Dendritic cell treated with granulocyte-macrophage colony-stimulating factor and Interleukin-4, amounts not matched to agents 40 ng/mL and 50 ng/mL, for 4 days (primary cell): ENCODE measurements around the gene TBC1D10A.
A peak's percentile ranks its signal among the peaks of the same experiment; 100 is the strongest.

Experiments
- H3K27ac Mint-ChIP-seq: one replicate; pipeline ENCODE4 v1.8.0; 2022; ENCODE audit warnings: mild to moderate bottlenecking, mixed read lengths
- H3K27me3 Mint-ChIP-seq: one replicate; pipeline ENCODE4 v1.8.0; 2022; ENCODE audit warnings: mild to moderate bottlenecking, mixed read lengths
- H3K36me3 Mint-ChIP-seq: one replicate; pipeline ENCODE4 v1.8.0; 2022; ENCODE audit warnings: low read depth, mixed read lengths
- H3K4me1 Mint-ChIP-seq: one replicate; pipeline ENCODE4 v1.8.0; 2022; ENCODE audit warnings: low read depth, mixed read lengths
- H3K4me3 Mint-ChIP-seq: one replicate; pipeline ENCODE4 v1.8.0; 2022; ENCODE audit warnings: mild to moderate bottlenecking, moderate library complexity, mixed read lengths
- H3K9me3 Mint-ChIP-seq: one replicate; pipeline ENCODE4 v1.8.0; 2022; ENCODE audit warnings: mixed read lengths
- intact Hi-C: fragments of 100-400 bp; cut with micrococcal nuclease; formaldehyde crosslinking; loops from one replicate; pipeline ENCODE4 v1.15.0; 2022

The TBC1D10A gene

DNA sequence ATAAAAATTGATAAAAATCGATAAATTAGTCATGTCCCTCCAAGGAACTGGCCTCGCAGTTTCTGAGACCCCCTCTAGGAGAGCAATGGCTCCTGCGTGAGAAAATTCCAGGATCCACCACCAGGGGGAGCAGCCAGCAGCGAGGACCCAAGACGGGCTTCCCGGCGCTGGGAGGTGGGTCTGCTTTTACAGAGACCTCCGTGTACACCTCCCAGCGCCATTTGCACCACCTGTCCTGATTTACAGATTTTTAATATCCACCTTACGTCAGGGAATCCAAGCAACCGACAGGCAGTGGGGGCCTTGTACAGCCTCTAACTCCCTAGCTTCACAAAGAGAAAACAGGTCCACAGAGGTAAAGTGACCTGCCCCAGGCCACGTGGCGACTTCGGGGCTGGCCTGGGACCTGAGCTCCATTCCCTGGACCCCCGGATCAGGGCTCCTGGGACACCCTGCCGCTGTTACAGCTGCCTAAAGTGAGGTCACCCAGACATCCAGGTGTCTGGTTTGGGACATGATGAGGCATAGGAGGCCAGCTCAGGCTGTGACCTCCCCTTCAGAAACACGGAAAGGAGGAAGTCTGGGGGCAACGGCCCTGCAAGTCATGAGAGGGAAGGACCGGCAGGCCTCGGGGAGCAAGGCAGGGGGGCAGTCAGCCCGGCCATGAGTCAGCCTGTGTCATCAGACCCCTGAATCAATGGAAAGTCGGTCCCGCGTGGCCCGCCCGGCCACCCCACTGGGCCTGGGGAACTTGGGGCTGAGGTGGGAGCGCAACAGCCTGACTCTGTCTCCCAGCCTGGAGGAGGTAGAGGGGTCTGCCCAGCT lies 63.6 kb downstream of the TBC1D10A start:
- intact Hi-C loops, result loop anchor here (1.0 to 2.0 kb wide), 2 partner anchors 23 to 124 kb away; partner anchors contain the start of gene RNF215
- Mint-ChIP-seq H3K4me3 (peak overlapping the region; percentile 55), H3K27ac (peak overlapping the region; percentile 22)

DNA sequence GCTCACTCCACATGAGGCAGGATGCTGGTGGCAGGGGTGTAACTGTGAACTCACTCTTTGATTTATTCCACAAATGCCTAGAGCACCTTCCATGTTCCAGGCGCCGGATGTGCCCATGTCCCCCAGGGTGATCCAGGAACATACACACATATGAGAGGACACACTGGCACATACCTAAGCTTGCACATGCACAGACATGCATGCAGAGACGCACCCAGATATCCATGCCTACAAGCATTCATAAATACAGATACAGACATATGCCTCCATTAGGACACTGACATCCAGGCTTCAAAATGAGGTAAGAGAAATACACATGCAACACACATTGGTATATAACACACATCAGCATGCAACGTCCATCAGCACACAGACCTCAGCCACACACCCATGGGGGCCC lies 64.6 kb downstream of the TBC1D10A start:
- H3K36me3 Mint-ChIP-seq, result peaks cover 22% of the 10 kb centered on the region
- H3K4me1 Mint-ChIP-seq, result peaks cover 78% of the 10 kb centered on the region
- H3K27me3 Mint-ChIP-seq, result peaks cover 14% of the 10 kb centered on the region
- H3K4me3 Mint-ChIP-seq, result no peak overlapping the region
- peak overlapping the region; percentile 16 for H3K27ac Mint-ChIP-seq
- no peaks in the 10 kb centered on the region for H3K9me3 Mint-ChIP-seq
- intact Hi-C loops, result loop anchor here (2.0 kb wide), 1 partner anchor 125 kb away; the partner anchor contains the start of gene RNF215

More for the DNA sequence above, 63.6 kb downstream of the TBC1D10A start:
- peaks cover 13% of the 10 kb centered on the region for H3K27me3 Mint-ChIP-seq
- H3K36me3 Mint-ChIP-seq, result peaks cover 22% of the 10 kb centered on the region
- no peaks in the 10 kb centered on the region for H3K9me3 Mint-ChIP-seq
- H3K4me1 Mint-ChIP-seq, result peaks cover 80% of the 10 kb centered on the region

DNA sequence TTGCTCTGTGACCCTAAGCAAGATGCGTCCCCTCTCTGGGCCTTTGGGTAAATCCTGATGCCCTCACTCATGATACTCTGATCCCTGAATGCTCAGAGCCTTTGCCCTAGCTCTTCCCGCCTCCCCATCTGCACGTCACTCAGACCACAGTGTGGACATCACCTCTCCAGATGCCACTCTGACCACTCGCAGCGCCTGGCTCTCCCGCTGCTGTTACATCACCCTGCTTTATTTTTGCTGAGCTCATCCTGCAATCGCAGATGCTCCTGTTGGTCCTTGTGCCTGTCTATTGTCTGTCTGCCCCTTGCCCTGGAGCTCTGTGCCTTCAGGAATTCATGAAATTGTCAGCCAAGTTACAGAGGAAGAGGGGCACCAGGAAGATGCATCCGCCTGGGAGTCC lies 65.6 kb downstream of the TBC1D10A start:
- H3K27ac Mint-ChIP-seq, result no peak overlapping the region
- peaks cover 22% of the 10 kb centered on the region for H3K36me3 Mint-ChIP-seq
- H3K4me3 Mint-ChIP-seq, result no peak overlapping the region
- peaks cover 14% of the 10 kb centered on the region for H3K27me3 Mint-ChIP-seq
- peaks cover 78% of the 10 kb centered on the region for H3K4me1 Mint-ChIP-seq
- no peaks in the 10 kb centered on the region for H3K9me3 Mint-ChIP-seq
- intact Hi-C loops, result no loop called here

DNA sequence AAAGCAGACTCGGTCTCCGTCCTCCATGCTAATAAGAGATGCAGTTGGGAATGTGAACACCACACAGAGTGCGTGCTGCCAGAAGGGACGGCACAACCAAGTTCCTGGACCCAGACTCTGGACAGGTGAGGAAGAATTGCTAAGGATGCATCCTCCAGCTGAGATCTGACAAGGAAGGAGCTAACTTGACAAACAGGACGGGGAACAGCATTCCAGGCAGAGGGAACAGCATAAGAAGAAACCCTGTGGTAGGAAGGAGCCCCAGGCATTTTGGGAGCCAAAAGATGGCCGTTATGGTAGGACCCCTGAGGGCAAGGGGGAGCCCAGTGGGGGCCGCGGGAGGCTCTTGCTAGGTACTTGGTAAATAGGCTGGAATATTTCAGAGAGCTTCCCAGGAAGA lies 66.1 kb downstream of the TBC1D10A start:
- intact Hi-C loops, result no loop called here
- no peak overlapping the region for H3K4me3 Mint-ChIP-seq
- H3K27me3 Mint-ChIP-seq, result peaks cover 14% of the 10 kb centered on the region
- H3K27ac Mint-ChIP-seq, result no peak overlapping the region
- peaks cover 22% of the 10 kb centered on the region for H3K36me3 Mint-ChIP-seq
- peaks cover 78% of the 10 kb centered on the region for H3K4me1 Mint-ChIP-seq
- H3K9me3 Mint-ChIP-seq, result no peaks in the 10 kb centered on the region

DNA sequence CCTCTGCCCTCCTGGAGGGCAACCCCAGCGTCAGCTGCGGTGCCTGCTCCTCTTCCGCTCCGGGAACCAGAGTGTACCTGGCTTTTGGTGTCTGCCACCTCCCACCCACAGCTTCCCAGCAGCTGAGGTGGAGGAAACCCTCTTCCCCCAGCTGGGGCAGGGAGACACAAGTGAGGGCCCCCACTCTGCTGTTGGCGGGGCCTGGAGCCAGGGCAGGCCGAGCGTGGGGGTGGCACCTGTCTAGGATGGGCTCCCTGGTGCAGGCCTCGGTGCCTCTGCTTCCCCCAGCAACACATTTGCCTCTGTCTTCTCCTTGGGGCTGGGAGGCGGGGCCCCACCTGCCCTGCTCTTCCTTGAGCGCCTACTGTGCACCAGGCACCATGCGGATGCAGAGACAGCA lies 66.5 kb downstream of the TBC1D10A start:
- no peak overlapping the region for H3K27ac Mint-ChIP-seq
- H3K4me1 Mint-ChIP-seq, result peaks cover 74% of the 10 kb centered on the region

DNA sequence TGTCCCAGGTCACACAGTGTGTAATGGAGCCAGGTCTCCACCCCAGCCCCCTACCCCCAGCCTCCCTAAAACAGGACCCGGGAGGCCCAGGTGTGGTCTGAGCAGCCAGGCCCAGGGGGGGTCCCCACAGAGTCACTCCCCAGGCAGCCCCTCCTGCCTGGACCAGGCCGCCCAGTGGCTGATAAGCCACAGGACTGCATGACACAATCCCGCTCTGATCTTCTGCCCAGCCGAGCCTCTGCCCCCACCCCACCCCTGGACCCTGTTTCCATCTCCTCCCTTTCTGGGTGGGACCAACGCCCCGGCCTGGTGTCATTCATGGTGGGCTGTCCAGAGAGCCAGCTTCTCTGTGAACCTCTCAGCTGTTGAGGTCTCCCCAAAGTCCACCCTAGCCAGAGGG lies 72.4 kb downstream of the TBC1D10A start:
- no peak overlapping the region for H3K27ac Mint-ChIP-seq
- H3K27me3 Mint-ChIP-seq, result peaks cover 29% of the 10 kb centered on the region
- no peaks in the 10 kb centered on the region for H3K36me3 Mint-ChIP-seq
- no peaks in the 10 kb centered on the region for H3K9me3 Mint-ChIP-seq
- no peak overlapping the region for H3K4me3 Mint-ChIP-seq
- H3K4me1 Mint-ChIP-seq, result peaks cover 46% of the 10 kb centered on the region
- intact Hi-C loops, result loop anchor here (5.0 kb wide), 1 partner anchor 33 kb away; the partner anchor contains the start of gene CASTOR1

More for the DNA sequence above, 66.5 kb downstream of the TBC1D10A start:
- no peaks in the 10 kb centered on the region for H3K9me3 Mint-ChIP-seq
- H3K27me3 Mint-ChIP-seq, result peaks cover 14% of the 10 kb centered on the region
- H3K4me3 Mint-ChIP-seq, result no peak overlapping the region
- intact Hi-C loops, result no loop called here
- H3K36me3 Mint-ChIP-seq, result peaks cover 22% of the 10 kb centered on the region

DNA sequence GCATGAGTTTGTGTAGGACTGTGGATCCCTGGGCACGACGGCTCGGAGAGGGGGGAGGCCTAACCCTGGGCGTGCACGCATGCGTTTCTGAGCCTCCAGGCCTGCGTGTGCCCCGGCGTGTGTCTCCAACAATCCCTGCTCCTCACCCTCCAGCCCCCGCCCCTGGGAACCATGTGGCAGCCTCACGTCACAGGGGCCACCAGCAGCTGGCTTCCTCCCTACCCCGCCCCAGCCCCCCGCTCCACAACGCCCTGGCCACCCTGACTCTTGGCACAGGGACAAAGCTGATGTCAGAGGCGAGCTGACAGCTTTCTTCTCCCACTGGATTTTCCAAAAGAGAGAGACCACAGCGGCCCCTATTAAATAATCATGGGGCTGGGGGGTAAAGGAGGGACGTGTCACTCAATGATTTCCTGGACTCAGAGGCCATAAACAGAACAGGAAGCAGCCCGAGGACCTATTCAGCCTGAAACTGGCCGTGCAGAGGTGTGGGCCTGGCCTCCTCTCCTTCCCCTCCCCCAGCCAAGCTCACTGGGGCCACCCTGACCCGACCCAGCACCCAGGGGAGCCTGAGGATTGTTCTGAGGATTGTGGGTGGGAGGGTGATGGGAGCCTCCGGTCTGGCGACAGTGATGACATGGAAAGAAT lies 73.4 kb downstream of the TBC1D10A start:
- Mint-ChIP-seq H3K36me3 (no peaks in the 10 kb centered on the region), H3K27ac (peak overlapping the region; percentile 24), H3K9me3 (no peaks in the 10 kb centered on the region), H3K4me3 (no peak overlapping the region), H3K4me1 (peaks cover 48% of the 10 kb centered on the region), H3K27me3 (peaks cover 36% of the 10 kb centered on the region)
- intact Hi-C loops, result loop anchor here (5.0 kb wide), 1 partner anchor 34 kb away; the partner anchor contains the start of gene CASTOR1

DNA sequence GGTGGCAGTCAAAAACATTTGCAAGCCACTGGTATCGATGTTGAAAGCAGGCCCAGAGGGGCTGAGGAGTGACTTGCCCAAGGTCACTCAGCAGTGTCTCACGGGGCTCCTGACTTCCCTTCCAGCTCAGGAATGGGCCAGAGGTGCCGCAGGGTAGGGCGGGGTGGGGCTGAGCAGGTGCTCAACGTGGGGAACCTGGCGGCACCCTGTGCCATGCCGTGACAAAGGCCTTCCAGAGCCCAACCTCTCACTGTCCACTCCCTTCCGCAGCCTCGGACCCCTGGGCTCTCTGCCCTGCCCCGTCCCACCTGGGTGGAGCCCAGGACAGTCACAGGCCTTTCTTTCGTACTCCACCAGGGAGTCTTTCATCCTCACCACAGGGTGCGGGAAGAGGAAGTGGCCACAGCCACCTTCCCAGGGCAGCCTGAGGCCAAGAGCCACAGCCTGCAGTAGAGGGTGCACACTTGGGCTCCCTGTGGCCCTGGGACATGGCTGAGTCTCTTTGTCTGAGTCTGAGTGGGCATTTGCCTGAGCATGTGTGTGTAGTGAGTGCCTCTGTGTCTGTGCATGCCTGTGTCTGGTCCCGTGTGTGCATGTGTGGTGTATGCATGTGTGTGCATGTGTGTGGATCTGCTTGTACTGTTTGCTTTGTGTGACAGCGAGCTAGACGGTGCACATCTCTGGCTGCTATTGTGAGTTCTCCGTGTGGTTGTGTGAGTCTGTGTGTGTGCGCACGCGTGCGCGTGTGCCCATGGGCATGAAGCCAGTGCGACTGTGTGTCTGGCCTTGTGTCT lies 74.1 kb downstream of the TBC1D10A start:
- Mint-ChIP-seq H3K36me3 (no peaks in the 10 kb centered on the region), H3K4me1 (peaks cover 49% of the 10 kb centered on the region), H3K27ac (peak overlapping the region; percentile 24), H3K27me3 (peaks cover 43% of the 10 kb centered on the region), H3K9me3 (no peaks in the 10 kb centered on the region), H3K4me3 (no peak overlapping the region)
- intact Hi-C loops, result loop anchor here (5.0 kb wide), 1 partner anchor 35 kb away; the partner anchor contains the start of gene CASTOR1

DNA sequence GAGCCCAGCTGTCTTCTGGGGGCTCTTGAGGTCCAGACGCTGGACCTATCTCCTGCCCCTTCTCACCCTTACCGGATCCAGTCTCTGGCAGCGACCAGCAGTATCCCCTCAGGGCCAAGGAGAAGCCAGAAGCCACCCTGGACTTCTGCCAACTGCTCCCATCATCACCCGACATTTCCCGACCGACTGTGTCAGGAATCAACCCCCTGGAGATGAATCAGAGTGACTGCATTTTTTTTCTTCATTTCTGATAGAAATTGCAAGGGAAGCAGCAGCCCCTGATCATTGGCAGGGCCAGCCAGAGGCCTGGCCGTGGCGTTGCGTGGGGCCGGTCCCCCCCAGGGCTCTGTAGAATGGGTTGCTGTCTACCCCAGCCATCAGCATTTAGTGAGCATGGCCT lies 75.0 kb downstream of the TBC1D10A start:
- H3K36me3 Mint-ChIP-seq, result no peaks in the 10 kb centered on the region
- H3K27me3 Mint-ChIP-seq, result peaks cover 49% of the 10 kb centered on the region
- no peaks in the 10 kb centered on the region for H3K9me3 Mint-ChIP-seq

DNA sequence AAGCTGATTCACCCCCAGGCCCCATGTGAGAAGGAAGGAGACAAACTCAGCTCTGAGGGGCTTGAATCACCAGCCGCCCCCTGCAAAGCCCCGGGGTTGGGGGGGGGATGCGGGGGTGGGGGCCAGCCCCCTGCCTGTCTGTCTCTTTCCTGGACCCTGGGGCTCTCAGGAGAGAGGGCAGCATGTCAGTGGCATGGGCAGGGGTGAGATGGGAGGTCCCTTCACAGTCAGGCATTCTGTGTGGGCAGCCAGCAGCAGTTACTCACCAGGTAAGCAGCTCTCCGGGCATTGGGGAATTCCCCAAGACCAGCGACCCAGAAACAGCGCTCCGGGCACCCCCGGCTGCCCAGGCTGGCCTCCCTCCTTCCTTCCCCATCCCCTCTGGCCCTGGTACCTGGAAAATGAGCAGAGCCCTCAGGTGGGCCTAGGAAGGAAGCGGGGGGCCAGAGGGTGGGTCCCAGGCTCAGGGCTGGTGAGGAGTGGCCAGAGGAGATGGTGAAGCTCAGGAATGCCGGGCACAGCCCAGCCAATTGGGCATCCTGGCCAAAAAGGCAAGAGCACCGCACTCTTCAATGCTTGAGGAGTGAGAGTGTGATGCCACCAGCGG lies 76.0 kb downstream of the TBC1D10A start:
- intact Hi-C loops, result loop anchor here (5.0 kb wide), 1 partner anchor 37 kb away; the partner anchor contains the start of gene CASTOR1
- Mint-ChIP-seq H3K4me3 (no peak overlapping the region), H3K36me3 (no peaks in the 10 kb centered on the region), H3K27me3 (peaks cover 58% of the 10 kb centered on the region), H3K9me3 (no peaks in the 10 kb centered on the region), H3K27ac (no peak overlapping the region), H3K4me1 (peaks cover 50% of the 10 kb centered on the region)

More for the DNA sequence above, 75.0 kb downstream of the TBC1D10A start:
- Mint-ChIP-seq H3K4me3 (no peak overlapping the region), H3K4me1 (peaks cover 50% of the 10 kb centered on the region), H3K27ac (no peak overlapping the region)
- intact Hi-C loops, result loop anchor here (5.0 kb wide), 1 partner anchor 36 kb away; the partner anchor contains the start of gene CASTOR1

DNA sequence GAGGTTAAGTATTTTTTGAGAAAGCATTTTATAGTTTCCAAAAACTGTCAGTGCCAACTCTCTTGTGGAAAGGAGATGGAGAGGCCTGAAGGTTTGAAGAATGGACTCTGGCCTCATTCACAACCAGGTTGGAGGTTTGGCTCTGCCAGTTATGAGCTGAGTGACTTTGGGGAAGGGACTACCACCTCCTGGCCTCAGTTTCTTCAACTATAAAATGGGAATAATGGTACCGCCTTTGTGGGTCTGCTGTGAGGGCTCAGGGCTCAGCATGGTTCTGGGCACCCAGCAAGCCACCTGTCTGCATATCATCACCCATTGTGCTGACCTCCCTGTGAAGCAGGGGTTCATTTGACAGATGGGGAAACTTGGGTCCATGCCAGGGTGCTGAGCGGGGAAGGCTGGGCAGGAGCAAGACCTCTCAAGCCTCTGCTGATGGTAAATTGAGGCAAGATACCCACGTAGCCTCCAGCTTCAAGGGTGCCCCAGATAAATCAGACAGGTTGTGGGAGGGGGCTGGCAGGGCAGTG lies 76.6 kb downstream of the TBC1D10A start:
- Mint-ChIP-seq H3K4me3 (no peak overlapping the region), H3K4me1 (peaks cover 54% of the 10 kb centered on the region), H3K36me3 (no peaks in the 10 kb centered on the region), H3K27me3 (peaks cover 64% of the 10 kb centered on the region), H3K9me3 (no peaks in the 10 kb centered on the region), H3K27ac (no peak overlapping the region)
- intact Hi-C loops, result loop anchor here (5.0 kb wide), 1 partner anchor 37 kb away; the partner anchor contains the start of gene CASTOR1

DNA sequence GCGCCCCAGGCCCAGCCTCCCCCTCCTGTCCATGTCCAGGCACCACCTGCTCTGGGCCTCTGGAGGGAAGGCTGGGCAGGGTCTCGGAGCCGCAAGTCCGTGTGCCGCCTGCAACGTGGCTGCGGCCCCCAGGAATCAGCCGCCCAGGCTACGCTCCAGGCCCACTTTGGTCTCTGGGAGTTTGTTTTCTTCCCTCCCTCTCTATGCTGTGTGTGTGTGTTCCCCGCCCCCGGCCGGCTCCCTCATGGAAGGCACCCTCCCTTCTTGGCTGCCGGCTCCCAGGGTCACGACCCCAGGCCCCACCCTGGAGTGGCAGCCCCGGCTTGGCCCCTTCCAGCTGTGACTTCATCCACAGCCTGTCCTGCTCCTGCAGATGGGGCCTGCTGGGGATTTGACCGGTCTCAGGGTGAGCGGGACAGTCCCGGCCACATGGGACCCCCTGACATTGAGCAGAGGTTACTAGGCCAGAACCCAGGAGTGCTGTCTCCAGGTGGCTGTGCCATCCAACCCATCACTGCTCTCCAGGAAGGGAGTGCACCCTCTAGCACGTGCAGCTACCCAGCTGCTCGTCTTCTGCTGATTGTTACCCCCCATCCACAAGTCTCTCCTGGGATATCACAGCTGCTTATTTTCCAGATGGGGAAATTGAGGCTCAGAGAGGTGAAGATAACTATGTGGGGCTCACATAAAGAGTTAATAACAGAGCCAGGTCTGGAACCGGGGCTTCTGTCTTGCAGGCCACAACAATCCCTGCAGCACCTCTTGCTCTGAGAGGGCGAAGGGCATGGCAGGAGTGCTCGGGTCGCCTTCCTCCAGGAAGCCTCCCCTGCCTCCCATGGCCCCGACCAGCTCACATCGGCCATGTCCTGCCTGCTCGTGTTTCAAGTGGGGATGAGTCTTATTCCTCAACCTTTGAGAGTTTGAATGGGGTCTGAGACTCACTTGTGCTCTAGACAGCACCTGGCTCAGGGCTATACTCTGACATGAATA lies 77.4 kb downstream of the TBC1D10A start:
- Mint-ChIP-seq H3K9me3 (no peaks in the 10 kb centered on the region), H3K27ac (no peak overlapping the region), H3K4me1 (peaks cover 54% of the 10 kb centered on the region), H3K36me3 (no peaks in the 10 kb centered on the region), H3K4me3 (no peak overlapping the region), H3K27me3 (peaks cover 69% of the 10 kb centered on the region)
- intact Hi-C loops, result loop anchor here (5.0 kb wide), 1 partner anchor 38 kb away; the partner anchor contains the start of gene CASTOR1
